Ovary (tissue), 9 donors: Measurements from ENCODE around the gene BIN2. TPM values are rescaled to one million over a fixed set of nuclear protein-coding genes. Genes with fewer than 3 reads are reported as not detected.
"Not testable (repeated sequence)": the region's sequence is repeated elsewhere in the genome, so short reads cannot be mapped to it uniquely, and the experiment has no call there.

Experiments
- DNase-seq, 5 donors: peaks; one replicate each; pipeline ENCODE4 v3.0.0-alpha.2; 2019 to 2020
- H3K27ac ChIP-seq, 2 donors: fragments of 200-600 bp; one replicate each; pipeline versions ENCODE4 v1.5.1 to v1.8.0; 2019 to 2022
- H3K27me3 ChIP-seq: fragments of 200-600 bp; one replicate; pipeline ENCODE4 v1.8.0; 2022
- H3K36me3 ChIP-seq: fragments of 200-600 bp; sonication (generic); one replicate; pipeline ENCODE4 v1.5.1; 2019
- H3K4me1 ChIP-seq: one replicate; pipeline ENCODE4 v1.8.1; 2013; ENCODE audit warnings: mild to moderate bottlenecking, moderate library complexity; ENCODE audit not compliant: insufficient read depth
- H3K4me3 ChIP-seq: fragments of 200-600 bp; sonication (generic); one replicate; pipeline ENCODE4 v1.5.1; 2017
- H3K9me3 ChIP-seq, 2 donors: fragments of 200-600 bp in 1 of 2; sonication (generic) in 1 of 2; one replicate each; pipeline versions ENCODE4 v1.5.1 to v1.8.1; 2013 to 2019; ENCODE audit warnings: mild to moderate bottlenecking in 1 of 2, moderate library complexity in 1 of 2
- EP300 ChIP-seq: sonication (generic); formaldehyde crosslinking; IDR thresholded peaks from one replicate; pipeline ENCODE4 v1.6.1; 2017; ENCODE audit warnings: antibody characterized with exemption
- POLR2A ChIP-seq: fragments of 450-650 bp; IDR thresholded peaks from one replicate; pipeline ENCODE4 v1.6.1; 2017; ENCODE audit warnings: antibody characterized with exemption, mild to moderate bottlenecking, moderate library complexity
- WGBS, 3 donors: extraction: QIAGEN DNeasy Blood & Tissue Kit in 1 of 3; methylation state at CpG; one replicate each; pipeline versions ENCODE4 v1.1.5 to v1.1.7; 2013 to 2017; 5-methylcytosine and 5-hydroxymethylcytosine counted together
- intact Hi-C, 4 donors: fragments of 100-400 bp; cut with DNase I; formaldehyde crosslinking; loops; one replicate each; pipeline versions ENCODE4 v1.11.0 to v1.15.1; 2022 to 2023
- polyA plus RNA-seq, 2 donors: library from polyadenylated mRNA; stranded (reverse); fragments of 200-250 nt in 1 of 2; fragments of 350-450 nt in 1 of 2; fragmentation: Illumina TruSeq in 1 of 2; extraction: RNeasy Lipid Tissue Mini Kit (QIAGEN cat#74804) in 1 of 2; gene quantifications; one replicate each; pipeline ENCODE4 v1.2.3, GENCODE V29; 2013 to 2014
- total RNA-seq, 7 donors: library from RNA; depleted of rRNA in 2 of 7; stranded (reverse); fragments of >200 nt in 2 of 7; fragmentation: NEBNext Ultra II Directional in 3 of 7; extraction: Animal tissue kit (Norgen Biotek cat#: 25700) in 3 of 7; gene quantifications; one replicate each; pipeline versions ENCODE4 v1.1.0 to v1.2.4, GENCODE V29; 2016 to 2023
- TF ChIP-seq, protein P1 (sequence below), 3 donors: fragments of 450-650 bp in 2 of 3; fragments of 200-600 bp in 1 of 3; IDR thresholded peaks; one replicate each; pipeline versions ENCODE4 v1.5.1 to v1.8.0; 2016 to 2022; ENCODE audit warnings: antibody characterized with exemption in 3 of 3, mild to moderate bottlenecking in 1 of 3
- donor health status: DM: no; HTN: no; CAD: no; lungs with moderate emphysema.
- donor health status: DM: no; HTN: no; CAD: no.
- donor health status: Bipolar disorder and iron deficiency.
- donor health status: DM: yes; HTN: yes; CAD: no.
- donor health status: DM: no; HTN: no; CAD: no.
- donor health status: DM: yes; HTN: yes; CAD: no.

Gene BIN2
- total and polyA plus RNA-seq, 9 donors: 1.1 to 7.6 (median 1.5) TPM

GRCh38 chr12:51306507-51306906, 17.5 kb downstream of the BIN2 start:
- WGBS, 3 donors: 88 to 92% (median 92%) methylated on average over 5 of the region's 5 CpGs
- intact Hi-C loops: no loop called here

GRCh38 chr12:51300768-51301167, 23.2 kb downstream of the BIN2 start:
- H3K27ac ChIP-seq, intact Hi-C loops, H3K9me3 ChIP-seq, H3K4me3 ChIP-seq, H3K4me1 ChIP-seq, H3K27me3 ChIP-seq, DNase-seq, H3K36me3 ChIP-seq: not testable (repeated sequence)
- WGBS, 3 donors: 63 to 66% (median 64%) methylated on average over 10 of the region's 10 CpGs

More at GRCh38 chr12:51306507-51306906, 17.5 kb downstream of the BIN2 start:
- no peak for DNase-seq
- H3K27ac ChIP-seq: no peak overlapping the region
- H3K4me1 ChIP-seq: no peaks in the 10 kb centered on the region
- H3K27me3 ChIP-seq: no peaks in the 10 kb centered on the region
- TF ChIP-seq POLR2A: no peak
- no peak for TF ChIP-seq EP300
- TF ChIP-seq, protein P1, sequence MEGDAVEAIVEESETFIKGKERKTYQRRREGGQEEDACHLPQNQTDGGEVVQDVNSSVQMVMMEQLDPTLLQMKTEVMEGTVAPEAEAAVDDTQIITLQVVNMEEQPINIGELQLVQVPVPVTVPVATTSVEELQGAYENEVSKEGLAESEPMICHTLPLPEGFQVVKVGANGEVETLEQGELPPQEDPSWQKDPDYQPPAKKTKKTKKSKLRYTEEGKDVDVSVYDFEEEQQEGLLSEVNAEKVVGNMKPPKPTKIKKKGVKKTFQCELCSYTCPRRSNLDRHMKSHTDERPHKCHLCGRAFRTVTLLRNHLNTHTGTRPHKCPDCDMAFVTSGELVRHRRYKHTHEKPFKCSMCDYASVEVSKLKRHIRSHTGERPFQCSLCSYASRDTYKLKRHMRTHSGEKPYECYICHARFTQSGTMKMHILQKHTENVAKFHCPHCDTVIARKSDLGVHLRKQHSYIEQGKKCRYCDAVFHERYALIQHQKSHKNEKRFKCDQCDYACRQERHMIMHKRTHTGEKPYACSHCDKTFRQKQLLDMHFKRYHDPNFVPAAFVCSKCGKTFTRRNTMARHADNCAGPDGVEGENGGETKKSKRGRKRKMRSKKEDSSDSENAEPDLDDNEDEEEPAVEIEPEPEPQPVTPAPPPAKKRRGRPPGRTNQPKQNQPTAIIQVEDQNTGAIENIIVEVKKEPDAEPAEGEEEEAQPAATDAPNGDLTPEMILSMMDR (IDR thresholded peaks at IDR 0.05): no peak
- H3K9me3 ChIP-seq: no peaks in the 10 kb centered on the region
- no peaks in the 10 kb centered on the region for H3K36me3 ChIP-seq
- no peak overlapping the region for H3K4me3 ChIP-seq

DNA sequence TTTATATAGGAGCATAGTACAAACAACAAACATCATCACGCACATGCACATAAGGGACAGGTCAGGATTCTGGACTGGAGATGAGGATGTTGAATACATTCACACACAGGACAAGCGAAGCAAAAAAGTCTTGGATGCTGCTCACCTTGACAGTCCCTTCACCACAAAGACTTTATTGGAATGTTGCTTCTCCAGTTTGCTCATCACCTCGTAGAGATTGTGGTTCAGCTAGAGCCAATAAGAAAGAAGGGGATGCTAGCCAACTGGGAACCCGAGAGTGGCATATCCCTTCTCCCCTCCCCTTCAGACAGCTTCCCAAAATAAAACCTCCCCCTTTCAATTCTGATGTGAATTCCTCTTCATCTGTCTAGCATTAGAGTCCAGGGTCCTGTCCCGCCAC, 28.3 kb downstream of the BIN2 start:
- TF ChIP-seq EP300: no peak
- TF ChIP-seq, protein P1 (IDR thresholded peaks at IDR 0.05): no peak
- no peak for TF ChIP-seq POLR2A
- Histone ChIP-seq H3K9me3 (no peaks in the 10 kb centered on the region), H3K4me1 (no peaks in the 10 kb centered on the region), H3K27me3 (no peaks in the 10 kb centered on the region), H3K36me3 (no peaks in the 10 kb centered on the region), H3K4me3 (no peak overlapping the region), H3K27ac (no peak overlapping the region)
- intact Hi-C loops: no loop called here
- DNase-seq: no peak
- whole genome bisulfite sequencing, 3 donors: 69 to 77% (median 76%) methylated on average over 5 of the region's 5 CpGs

DNA sequence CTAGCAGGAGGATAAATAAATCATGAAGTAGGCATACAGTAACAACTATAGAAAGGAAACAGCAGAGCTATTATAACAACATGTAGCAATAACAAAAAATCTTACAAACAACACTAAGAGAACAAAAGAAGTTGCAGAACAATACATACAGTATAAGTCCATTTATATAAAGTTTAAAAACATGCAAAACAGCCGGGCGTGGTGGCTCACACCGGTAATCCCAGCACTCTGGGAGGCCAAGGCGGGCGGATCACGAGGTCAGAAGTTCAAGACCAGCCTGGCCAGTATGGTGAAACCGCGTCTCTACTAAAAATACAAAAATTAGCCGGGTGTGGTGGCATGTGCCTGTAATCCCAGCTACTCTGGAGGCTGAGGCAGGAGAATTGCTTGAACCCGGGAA, 29.9 kb downstream of the BIN2 start:
- intact Hi-C loops, H3K4me1 ChIP-seq, H3K4me3 ChIP-seq, H3K27ac ChIP-seq, H3K27me3 ChIP-seq, H3K9me3 ChIP-seq, H3K36me3 ChIP-seq, DNase-seq: not testable (repeated sequence)
- 87 to 89% (median 89%) methylated on average over 10 of the region's 10 CpGs for WGBS, 3 donors

GRCh38 chr12:51293696-51294095, 30.3 kb downstream of the BIN2 start:
- intact Hi-C loops: no loop called here
- Histone ChIP-seq H3K4me3 (no peak overlapping the region), H3K4me1 (no peaks in the 10 kb centered on the region), H3K27ac (no peak overlapping the region), H3K9me3 (no peaks in the 10 kb centered on the region), H3K27me3 (no peaks in the 10 kb centered on the region), H3K36me3 (no peaks in the 10 kb centered on the region)
- no peak for TF ChIP-seq POLR2A
- TF ChIP-seq, protein P1 (IDR thresholded peaks at IDR 0.05): no peak
- no peak for TF ChIP-seq EP300
- DNase-seq: no peak

- WGBS, 3 donors: 84 to 86% (median 86%) methylated on average over 9 of the region's 9 CpGs
- H3K9me3 ChIP-seq, DNase-seq, H3K4me3 ChIP-seq, H3K27ac ChIP-seq, H3K27me3 ChIP-seq, intact Hi-C loops, H3K4me1 ChIP-seq, H3K36me3 ChIP-seq: not testable (repeated sequence)
Measured at GRCh38 chr12:51291603-51292513, 32.1 kb downstream of the BIN2 start.
